HEK293 (cell line): ENCODE data around the gene CCAR1.
A peak's percentile ranks its signal among the peaks of the same experiment; 100 is the strongest.

Experiments
- CTCF ChIA-PET: fragments of 350-600 bp; formaldehyde crosslinking; extraction: SDS; loops from one replicate; lab custom pipeline; 2021; ENCODE audit warnings: antibody characterized with exemption; lab: Yijun Ruan, JAX
- POLR2A ChIA-PET: fragments of 300-600 bp; formaldehyde crosslinking; extraction: SDS; loops from one replicate; lab custom pipeline; 2020; ENCODE audit warnings: antibody characterized with exemption, inconsistent platforms; lab: Yijun Ruan, JAX
- H3K27ac ChIP-seq: fragments of 200-500 bp; sonication (Bioruptor generic); 2 replicates; pipeline ENCODE4 v1.5.1; 2014; ENCODE audit warnings: low read depth, low read length, control low read depth, inconsistent platforms; ENCODE audit errors: extremely low read depth
- H3K36me3 ChIP-seq, 2 experiments: fragments of 200-500 bp in 1 of 2; sonication (Bioruptor generic) in 1 of 2; 1 replicate in 1 of 2; 2 replicates in 1 of 2; pipeline ENCODE4 v1.5.1; 2014 to 2017; ENCODE audit warnings: inconsistent platforms in 2 of 2, low read length in 2 of 2; ENCODE audit not compliant: control insufficient read depth in 2 of 2, insufficient read depth in 1 of 2
- H3K4me1 ChIP-seq: fragments of 200-500 bp; sonication (Bioruptor generic); 2 replicates; pipeline ENCODE4 v1.5.1; 2014; ENCODE audit warnings: mild to moderate bottlenecking, low read length, inconsistent platforms; ENCODE audit not compliant: control insufficient read depth, insufficient read depth
- H3K4me3 ChIP-seq: 2 replicates; pipeline ENCODE4 v1.5.1; 2011; ENCODE audit warnings: low read depth, mild to moderate bottlenecking, control low read depth, low read length, moderate library complexity
- H3K9me3 ChIP-seq: fragments of 200-500 bp; sonication (Bioruptor generic); 2 replicates; pipeline ENCODE4 v1.5.1; 2014; ENCODE audit warnings: low read depth, low read length, inconsistent platforms; ENCODE audit not compliant: control insufficient read depth, insufficient read depth
- GFI1B ChIP-seq: fragments of 450-650 bp; formaldehyde crosslinking; IDR thresholded peaks from 2 replicates; pipeline ENCODE4 v1.5.1; 2016; ENCODE audit warnings: missing biosample characterization, missing genetic modification characterization
- KLF17 ChIP-seq: fragments of 450-650 bp; formaldehyde crosslinking; IDR thresholded peaks from 2 replicates; pipeline ENCODE4 v1.5.1; 2016; ENCODE audit warnings: missing biosample characterization, missing genetic modification characterization
- KLF7 ChIP-seq: fragments of 450-650 bp; formaldehyde crosslinking; IDR thresholded peaks from 2 replicates; pipeline ENCODE4 v1.5.1; 2016; ENCODE audit warnings: missing biosample characterization, missing genetic modification characterization, borderline replicate concordance
- OVOL3 ChIP-seq: fragments of 450-650 bp; formaldehyde crosslinking; IDR thresholded peaks from 2 replicates; pipeline ENCODE4 v1.5.1; 2016; ENCODE audit warnings: missing biosample characterization, missing genetic modification characterization
- PATZ1 ChIP-seq: fragments of 450-650 bp; formaldehyde crosslinking; IDR thresholded peaks from 2 replicates; pipeline ENCODE4 v1.5.1; 2016; ENCODE audit warnings: missing biosample characterization, missing genetic modification characterization
- PRDM1 ChIP-seq: fragments of 450-650 bp; formaldehyde crosslinking; IDR thresholded peaks from 2 replicates; pipeline ENCODE4; 2016; ENCODE audit warnings: missing biosample characterization, missing genetic modification characterization
- ZFP41 ChIP-seq: fragments of 450-650 bp; formaldehyde crosslinking; IDR thresholded peaks from 2 replicates; pipeline ENCODE4 v1.5.1; 2016; ENCODE audit warnings: missing biosample characterization, missing genetic modification characterization, borderline replicate concordance
- ZNF175 ChIP-seq: fragments of 450-650 bp; formaldehyde crosslinking; IDR thresholded peaks from 2 replicates; pipeline ENCODE4 v1.5.1; 2016; ENCODE audit warnings: missing biosample characterization, missing genetic modification characterization
- ZNF184 ChIP-seq: fragments of 450-650 bp; IDR thresholded peaks from 2 replicates; pipeline ENCODE4 v1.5.1; 2018; ENCODE audit warnings: missing biosample characterization, mild to moderate bottlenecking, missing genetic modification characterization
- ZNF2 ChIP-seq: fragments of 450-650 bp; formaldehyde crosslinking; IDR thresholded peaks from 2 replicates; pipeline ENCODE4 v1.5.1; 2016; ENCODE audit warnings: missing biosample characterization, missing genetic modification characterization
- ZNF280D ChIP-seq: fragments of 450-650 bp; formaldehyde crosslinking; IDR thresholded peaks from 2 replicates; pipeline ENCODE4 v1.5.1; 2016; ENCODE audit warnings: missing biosample characterization, missing genetic modification characterization
- ZNF529 ChIP-seq: fragments of 450-650 bp; formaldehyde crosslinking; IDR thresholded peaks from 2 replicates; pipeline ENCODE4 v1.5.1; 2017; ENCODE audit warnings: missing genetic modification characterization, missing biosample characterization; ENCODE audit not compliant: insufficient replicate concordance
- ZNF548 ChIP-seq: fragments of 450-650 bp; formaldehyde crosslinking; IDR thresholded peaks from 2 replicates; pipeline ENCODE4 v1.5.1; 2016; ENCODE audit warnings: missing biosample characterization, missing genetic modification characterization
- ZNF621 ChIP-seq: fragments of 450-650 bp; formaldehyde crosslinking; IDR thresholded peaks from 2 replicates; pipeline ENCODE4 v1.5.1; 2017; ENCODE audit warnings: missing biosample characterization, missing genetic modification characterization
- ZNF843 ChIP-seq: fragments of 450-650 bp; formaldehyde crosslinking; IDR thresholded peaks from 2 replicates; pipeline ENCODE4 v1.5.1; 2016; ENCODE audit warnings: missing biosample characterization, missing genetic modification characterization
- ZSCAN18 ChIP-seq: fragments of 450-650 bp; formaldehyde crosslinking; IDR thresholded peaks from 2 replicates; pipeline ENCODE4 v1.5.1; 2016; ENCODE audit warnings: missing biosample characterization, missing genetic modification characterization
- ZSCAN30 ChIP-seq: fragments of 450-650 bp; IDR thresholded peaks from 2 replicates; pipeline ENCODE4 v1.5.1; 2018; ENCODE audit warnings: missing biosample characterization, mild to moderate bottlenecking, missing genetic modification characterization, moderate library complexity

CCAR1 gene

GRCh38 chr10:68781613-68782574 lies 60.9 kb downstream of the CCAR1 start:
- H3K27ac ChIP-seq = peak overlapping the region; percentile 12; the same call in 1 of the 2 replicates
- POLR2A ChIA-PET = no interaction called here
- CTCF ChIA-PET = interaction anchor here (0.5 to 2.0 kb wide), 3 partner anchors 10 to 115 kb away, joined by 3 to 10 read pairs (median 7); no protein-coding TSS in a partner anchor
- no peak for TF ChIP-seq ZSCAN18 (tag by site-specific recombination)
- TF ChIP-seq PRDM1 (tag by site-specific recombination) = peak; percentile 58
- TF ChIP-seq, all 188 proteins: peak for 1
- Histone ChIP-seq H3K9me3 (no peaks in the 10 kb centered on the region), H3K36me3 (peaks cover 80 to 89% of the 10 kb centered on the region in 2 experiments), H3K4me3 (no peak overlapping the region), H3K4me1 (no peaks in the 10 kb centered on the region)

- TF ChIP-seq ZNF621 (tag by site-specific recombination) (no peak), GFI1B (no peak), OVOL3 (no peak)
- POLR2A ChIA-PET = no interaction called here
- CTCF ChIA-PET = no interaction called here
- Histone ChIP-seq H3K36me3 (peaks cover 73 to 89% of the 10 kb centered on the region in 2 experiments), H3K4me3 (no peak overlapping the region), H3K9me3 (no peaks in the 10 kb centered on the region), H3K4me1 (no peaks in the 10 kb centered on the region), H3K27ac (no peak overlapping the region)
Measured at GRCh38 chr10:68784476-68784875, 63.4 kb downstream of the CCAR1 start.

- no peak for TF ChIP-seq PATZ1
- TF ChIP-seq ZNF843 (tag by site-specific recombination) = no peak
- TF ChIP-seq KLF17 (tag by site-specific recombination) = no peak
- TF ChIP-seq KLF7 = no peak
- no peak for TF ChIP-seq ZSCAN30 (tag by site-specific recombination)
- CTCF ChIA-PET = interaction anchor here (1.4 kb wide), 1 partner anchor 110 kb away, joined by 6 read pairs; no protein-coding TSS in a partner anchor
Measured at GRCh38 chr10:68787813-68788212, 66.8 kb downstream of the CCAR1 start.

GRCh38 chr10:68790476-68790875 lies 69.4 kb downstream of the CCAR1 start:
- POLR2A ChIA-PET = interaction anchor here (0.5 kb wide), 1 partner anchor 173 kb away, joined by 3 read pairs; no protein-coding TSS in a partner anchor
- Histone ChIP-seq H3K4me3 (no peak overlapping the region), H3K27ac (no peak overlapping the region), H3K4me1 (no peaks in the 10 kb centered on the region), H3K36me3 (peaks cover 74 to 83% of the 10 kb centered on the region in 2 experiments), H3K9me3 (no peaks in the 10 kb centered on the region)
- CTCF ChIA-PET = no interaction called here
- TF ChIP-seq ZNF280D = no peak
- TF ChIP-seq ZNF175 (tag by site-specific recombination) = no peak
- TF ChIP-seq ZNF184 (tag by site-specific recombination) = no peak
- TF ChIP-seq ZFP41 (tag by site-specific recombination) = no peak
- no peak for TF ChIP-seq ZNF2 (tag by site-specific recombination)
- TF ChIP-seq ZNF529 (tag by site-specific recombination) = no peak
- TF ChIP-seq ZNF548 (tag by site-specific recombination) = no peak

More at GRCh38 chr10:68787813-68788212, 66.8 kb downstream of the CCAR1 start:
- H3K9me3 ChIP-seq = no peaks in the 10 kb centered on the region
- H3K4me3 ChIP-seq = no peak overlapping the region
- POLR2A ChIA-PET = no interaction called here
- peaks cover 86% of the 10 kb centered on the region in 2 experiments for H3K36me3 ChIP-seq
- no peaks in the 10 kb centered on the region for H3K4me1 ChIP-seq
- H3K27ac ChIP-seq = no peak overlapping the region
